Measurements from ENCODE around the gene TMEM53. TPM values are rescaled to one million over a fixed set of nuclear protein-coding genes. Genes with fewer than 3 reads are reported as not detected.

TMEM53 gene
- total and polyA plus RNA-seq, 5 donors from 2014 or later, result 2.7 to 6.8 (median 5.6) TPM

DNA sequence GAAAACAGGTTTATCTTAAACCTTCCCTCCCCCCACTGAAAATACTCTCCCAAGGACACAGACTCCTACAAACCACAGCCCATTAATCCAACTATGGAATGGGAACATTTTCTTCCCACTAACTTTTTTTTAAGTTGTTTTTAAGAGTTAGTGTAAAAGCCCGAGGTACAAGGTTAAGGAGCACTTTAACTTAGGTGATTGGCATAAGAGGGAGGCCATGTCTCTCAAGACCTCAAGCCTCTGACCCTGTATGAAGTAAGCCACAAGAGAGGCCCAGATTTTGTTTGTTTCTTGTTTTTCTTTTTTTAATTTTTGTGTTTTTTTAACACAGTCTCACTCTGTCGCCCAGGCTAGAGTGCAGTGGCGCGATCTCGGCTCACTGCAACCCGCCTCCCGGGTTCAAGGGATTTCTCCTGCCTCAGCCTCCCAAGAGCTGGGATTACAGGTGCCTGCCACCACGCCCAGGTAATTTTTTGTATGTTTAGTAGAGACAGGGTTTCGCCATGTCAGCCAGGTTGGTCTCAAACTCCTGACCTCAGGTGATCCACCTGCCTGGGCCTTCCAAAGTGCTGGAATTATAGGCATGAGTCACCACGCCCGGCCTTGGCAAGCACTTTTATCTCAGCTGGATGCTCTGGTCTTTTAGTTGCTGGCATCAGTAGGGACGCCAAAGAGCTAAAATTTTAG, 14.6 kb upstream of the TMEM53 start:
- H3K27me3 Mint-ChIP-seq, result peaks cover 5% of the 10 kb centered on the region
- H3K27ac Mint-ChIP-seq, result no peak overlapping the region
- H3K36me3 Mint-ChIP-seq, result no peaks in the 10 kb centered on the region
- Histone ChIP-seq H3K4me3 (ENCODE audit: low read depth, low read length) (no peak overlapping the region), H3K27me3 (ENCODE audit: control insufficient read depth, insufficient read depth, low read length) (no peaks in the 10 kb centered on the region), H3K27ac (ENCODE audit: insufficient read depth, low read length, poor library complexity, severe bottlenecking) (no peak overlapping the region), H3K4me1 (ENCODE audit: control insufficient read depth, insufficient read depth, low read length, poor library complexity, severe bottlenecking) (no peaks in the 10 kb centered on the region), H3K9me3 (ENCODE audit: control insufficient read depth in 2 of 2, low read length in 2 of 2) (no peaks in the 10 kb centered on the region), H3K36me3 (ENCODE audit: control insufficient read depth, insufficient read depth, low read length) (no peaks in the 10 kb centered on the region)
- no peak for ATAC-seq (ENCODE audit: low read depth in 2 of 2)
- no peak for DNase-seq
- no peaks in the 10 kb centered on the region for H3K9me3 Mint-ChIP-seq
- no peak overlapping the region for H3K4me3 Mint-ChIP-seq
- H3K4me1 Mint-ChIP-seq, result no peaks in the 10 kb centered on the region

GRCh38 chr1:44685881-44686280, 11.6 kb upstream of the TMEM53 start:
- Histone ChIP-seq H3K27me3 (ENCODE audit: control insufficient read depth, insufficient read depth, low read length) (no peaks in the 10 kb centered on the region), H3K4me3 (ENCODE audit: low read depth, low read length) (no peak overlapping the region), H3K9me3 (ENCODE audit: control insufficient read depth in 2 of 2, low read length in 2 of 2) (no peaks in the 10 kb centered on the region), H3K27ac (ENCODE audit: insufficient read depth, low read length, poor library complexity, severe bottlenecking) (no peak overlapping the region), H3K4me1 (ENCODE audit: control insufficient read depth, insufficient read depth, low read length, poor library complexity, severe bottlenecking) (no peaks in the 10 kb centered on the region), H3K36me3 (ENCODE audit: control insufficient read depth, insufficient read depth, low read length) (no peaks in the 10 kb centered on the region)
- no peak overlapping the region for H3K27ac Mint-ChIP-seq
- ATAC-seq (ENCODE audit: low read depth in 2 of 2) (no peak), DNase-seq (no peak)
- no peaks in the 10 kb centered on the region for H3K9me3 Mint-ChIP-seq
- H3K4me1 Mint-ChIP-seq, result peaks cover 0 to 2% (median 0%) of the 10 kb centered on the region in 4 donors
- H3K4me3 Mint-ChIP-seq, result no peak overlapping the region
- H3K36me3 Mint-ChIP-seq, result no peaks in the 10 kb centered on the region
- H3K27me3 Mint-ChIP-seq, result peaks cover 5% of the 10 kb centered on the region

GRCh38 chr1:44685218-44685617, 10.9 kb upstream of the TMEM53 start:
- no peak overlapping the region for H3K27ac Mint-ChIP-seq

GRCh38 chr1:44684525-44684924, 10.2 kb upstream of the TMEM53 start:
- Mint-ChIP-seq H3K9me3 (no peaks in the 10 kb centered on the region), H3K4me3 (no peak overlapping the region), H3K27me3 (peaks cover 4% of the 10 kb centered on the region), H3K27ac (no peak overlapping the region), H3K36me3 (peaks cover 4% of the 10 kb centered on the region), H3K4me1 (peaks cover 0 to 2% (median 0%) of the 10 kb centered on the region in 4 donors)
- Histone ChIP-seq H3K4me3 (ENCODE audit: low read depth, low read length) (no peak overlapping the region), H3K4me1 (ENCODE audit: control insufficient read depth, insufficient read depth, low read length, poor library complexity, severe bottlenecking) (no peaks in the 10 kb centered on the region), H3K36me3 (ENCODE audit: control insufficient read depth, insufficient read depth, low read length) (no peaks in the 10 kb centered on the region), H3K9me3 (ENCODE audit: control insufficient read depth in 2 of 2, low read length in 2 of 2) (no peaks in the 10 kb centered on the region), H3K27ac (ENCODE audit: insufficient read depth, low read length, poor library complexity, severe bottlenecking) (no peak overlapping the region), H3K27me3 (ENCODE audit: control insufficient read depth, insufficient read depth, low read length) (no peaks in the 10 kb centered on the region)
- ATAC-seq (ENCODE audit: low read depth in 2 of 2) (no peak), DNase-seq (no peak)

More at GRCh38 chr1:44685218-44685617, 10.9 kb upstream of the TMEM53 start:
- Mint-ChIP-seq H3K4me1 (peaks cover 0 to 2% (median 0%) of the 10 kb centered on the region in 4 donors), H3K4me3 (no peak overlapping the region), H3K27me3 (peaks cover 2% of the 10 kb centered on the region), H3K36me3 (peaks cover 4% of the 10 kb centered on the region), H3K9me3 (no peaks in the 10 kb centered on the region)
- H3K9me3 ChIP-seq (ENCODE audit: control insufficient read depth in 2 of 2, low read length in 2 of 2), result no peaks in the 10 kb centered on the region
- no peaks in the 10 kb centered on the region for H3K4me1 ChIP-seq (ENCODE audit: control insufficient read depth, insufficient read depth, low read length, poor library complexity, severe bottlenecking)
- ATAC-seq (ENCODE audit: low read depth in 2 of 2) (no peak), DNase-seq (no peak)
- no peak overlapping the region for H3K4me3 ChIP-seq (ENCODE audit: low read depth, low read length)
- no peaks in the 10 kb centered on the region for H3K27me3 ChIP-seq (ENCODE audit: control insufficient read depth, insufficient read depth, low read length)
- H3K27ac ChIP-seq (ENCODE audit: insufficient read depth, low read length, poor library complexity, severe bottlenecking), result no peak overlapping the region
- H3K36me3 ChIP-seq (ENCODE audit: control insufficient read depth, insufficient read depth, low read length), result no peaks in the 10 kb centered on the region

DNA sequence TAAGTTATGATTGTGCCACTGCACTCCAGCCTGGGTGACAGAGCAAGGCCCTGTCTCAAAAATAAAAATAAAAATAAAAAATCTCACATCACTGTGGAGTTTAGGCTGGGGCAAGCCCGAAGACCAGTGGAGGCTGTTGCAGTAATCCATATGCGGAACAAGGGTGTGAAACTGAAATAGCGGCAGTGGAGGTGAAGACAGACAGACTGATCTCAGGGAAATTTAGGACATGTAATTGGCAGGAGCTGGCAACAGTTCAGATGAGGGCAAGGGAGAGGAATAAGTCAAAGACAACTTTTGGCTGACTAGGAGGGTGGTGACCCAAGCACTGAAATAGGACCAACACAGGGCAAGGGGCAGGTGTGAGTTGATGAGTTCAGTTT, 8.6 kb upstream of the TMEM53 start:
- H3K4me1 Mint-ChIP-seq, result peaks cover 0 to 2% (median 0%) of the 10 kb centered on the region in 4 donors
- Histone ChIP-seq H3K36me3 (ENCODE audit: control insufficient read depth, insufficient read depth, low read length) (no peaks in the 10 kb centered on the region), H3K27me3 (ENCODE audit: control insufficient read depth, insufficient read depth, low read length) (no peaks in the 10 kb centered on the region), H3K27ac (ENCODE audit: insufficient read depth, low read length, poor library complexity, severe bottlenecking) (no peak overlapping the region), H3K9me3 (ENCODE audit: control insufficient read depth in 2 of 2, low read length in 2 of 2) (no peaks in the 10 kb centered on the region), H3K4me1 (ENCODE audit: control insufficient read depth, insufficient read depth, low read length, poor library complexity, severe bottlenecking) (no peaks in the 10 kb centered on the region), H3K4me3 (ENCODE audit: low read depth, low read length) (no peak overlapping the region)
- no peaks in the 10 kb centered on the region for H3K9me3 Mint-ChIP-seq
- peaks cover 4% of the 10 kb centered on the region for H3K36me3 Mint-ChIP-seq
- H3K27me3 Mint-ChIP-seq, result peaks cover 5% of the 10 kb centered on the region
- no peak overlapping the region for H3K4me3 Mint-ChIP-seq
- no peak for DNase-seq
- no peak overlapping the region for H3K27ac Mint-ChIP-seq
- no peak for ATAC-seq (ENCODE audit: low read depth in 2 of 2)

- H3K4me1 ChIP-seq (ENCODE audit: control insufficient read depth, insufficient read depth, low read length, poor library complexity, severe bottlenecking), result no peaks in the 10 kb centered on the region
- ATAC-seq (ENCODE audit: low read depth in 2 of 2) (no peak), DNase-seq (no peak)
- no peaks in the 10 kb centered on the region for H3K9me3 ChIP-seq (ENCODE audit: control insufficient read depth in 2 of 2, low read length in 2 of 2)
- no peaks in the 10 kb centered on the region for H3K27me3 ChIP-seq (ENCODE audit: control insufficient read depth, insufficient read depth, low read length)
- no peaks in the 10 kb centered on the region for H3K36me3 ChIP-seq (ENCODE audit: control insufficient read depth, insufficient read depth, low read length)
- Mint-ChIP-seq H3K4me1 (peaks cover 0 to 2% (median 0%) of the 10 kb centered on the region in 4 donors), H3K4me3 (no peak overlapping the region), H3K27me3 (peaks cover 5% of the 10 kb centered on the region), H3K36me3 (peaks cover 4% of the 10 kb centered on the region), H3K9me3 (no peaks in the 10 kb centered on the region), H3K27ac (peak overlapping the region in 1 of 3 donors; percentile 92)
- no peak overlapping the region for H3K27ac ChIP-seq (ENCODE audit: insufficient read depth, low read length, poor library complexity, severe bottlenecking)
- no peak overlapping the region for H3K4me3 ChIP-seq (ENCODE audit: low read depth, low read length)
Measured at GRCh38 chr1:44681905-44682882, 7.9 kb upstream of the TMEM53 start.

GRCh38 chr1:44679468-44679867, 5.2 kb upstream of the TMEM53 start:
- no peaks in the 10 kb centered on the region for H3K36me3 ChIP-seq (ENCODE audit: control insufficient read depth, insufficient read depth, low read length)
- Mint-ChIP-seq H3K27ac (no peak overlapping the region), H3K27me3 (peaks cover 5% of the 10 kb centered on the region), H3K4me1 (peaks cover 0 to 8% (median 3%) of the 10 kb centered on the region in 4 donors), H3K9me3 (no peaks in the 10 kb centered on the region), H3K4me3 (no peak overlapping the region), H3K36me3 (peaks cover 4% of the 10 kb centered on the region)
- ATAC-seq (ENCODE audit: low read depth in 2 of 2) (no peak), DNase-seq (no peak)
- H3K9me3 ChIP-seq (ENCODE audit: control insufficient read depth in 2 of 2, low read length in 2 of 2), result no peaks in the 10 kb centered on the region
- peaks cover 7% of the 10 kb centered on the region for H3K4me1 ChIP-seq (ENCODE audit: control insufficient read depth, insufficient read depth, low read length, poor library complexity, severe bottlenecking)
- H3K27me3 ChIP-seq (ENCODE audit: control insufficient read depth, insufficient read depth, low read length), result no peaks in the 10 kb centered on the region
- no peak overlapping the region for H3K27ac ChIP-seq (ENCODE audit: insufficient read depth, low read length, poor library complexity, severe bottlenecking)
- no peak overlapping the region for H3K4me3 ChIP-seq (ENCODE audit: low read depth, low read length)

Measured in CD4-positive, CD25-positive, alpha-beta regulatory T cell (primary cell).